Esophagus squamous epithelium (tissue), 4 donors: ENCODE data around the gene GVQW3.

Experiments used
- POLR2A ChIP-seq, 4 donors: fragments of 450-650 bp; IDR thresholded peaks; one replicate each; pipeline ENCODE4 v1.6.1; 2017; ENCODE audit warnings: antibody characterized with exemption in 4 of 4, mild to moderate bottlenecking in 4 of 4, moderate library complexity in 3 of 4
- TF ChIP-seq, protein P1 (sequence below), 6 experiments: fragments of 450-650 bp in 4 of 6; fragments of 200-600 bp in 2 of 6; sonication (generic) in 2 of 6; IDR thresholded peaks; one replicate each; pipeline ENCODE4 v1.5.1; 2016 to 2019; ENCODE audit warnings: antibody characterized with exemption in 6 of 6, mild to moderate bottlenecking in 4 of 6, moderate library complexity in 4 of 6

DNA sequence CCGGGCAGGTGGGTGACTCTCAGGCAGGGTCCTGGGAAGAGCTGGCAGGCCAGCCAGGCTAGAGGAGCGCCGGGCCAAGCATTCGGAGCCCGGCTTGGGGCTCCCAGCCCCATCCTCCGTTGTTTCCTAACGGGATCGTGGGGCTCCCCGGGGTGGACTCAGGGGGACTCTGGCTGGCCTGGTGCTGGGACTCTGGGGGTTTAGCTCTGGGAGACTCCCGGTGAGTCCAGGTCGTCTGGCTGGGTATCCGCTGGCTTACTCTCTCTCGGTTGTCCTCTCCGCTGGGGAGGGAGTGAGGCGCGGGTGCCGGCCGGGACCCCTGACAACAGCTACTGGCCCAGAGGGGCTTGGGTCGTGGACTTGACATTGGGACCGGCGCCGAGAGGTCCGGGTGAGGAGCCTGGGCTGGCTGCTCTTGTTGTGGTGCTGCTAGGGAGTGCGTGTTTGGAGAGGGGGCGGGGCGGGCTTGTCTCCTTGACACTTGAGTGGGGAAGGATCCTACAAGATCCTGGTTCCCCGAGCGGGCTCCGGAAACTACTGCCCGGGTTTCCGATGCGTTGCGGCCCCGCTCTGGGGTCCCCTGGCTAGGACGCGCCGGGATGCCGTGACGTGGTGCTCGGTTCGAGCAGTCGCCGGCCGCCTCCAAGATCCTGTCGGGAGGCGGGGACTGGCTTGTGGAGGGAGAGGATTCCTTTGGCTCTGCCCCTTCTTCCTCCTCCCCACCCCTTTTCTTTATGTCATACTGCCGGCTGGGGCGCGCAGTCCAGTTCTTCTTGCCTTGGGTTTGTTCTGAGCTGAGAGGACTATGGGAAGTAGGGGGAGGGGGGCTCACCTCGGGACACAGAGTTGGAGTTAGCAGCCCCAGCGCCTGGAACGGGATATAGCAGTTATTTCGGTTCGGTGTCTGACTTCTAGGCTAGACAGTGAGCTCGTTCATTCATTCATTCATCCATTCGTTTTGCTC lies 64.3 kb downstream of the GVQW3 start:
- TF ChIP-seq, protein P1, sequence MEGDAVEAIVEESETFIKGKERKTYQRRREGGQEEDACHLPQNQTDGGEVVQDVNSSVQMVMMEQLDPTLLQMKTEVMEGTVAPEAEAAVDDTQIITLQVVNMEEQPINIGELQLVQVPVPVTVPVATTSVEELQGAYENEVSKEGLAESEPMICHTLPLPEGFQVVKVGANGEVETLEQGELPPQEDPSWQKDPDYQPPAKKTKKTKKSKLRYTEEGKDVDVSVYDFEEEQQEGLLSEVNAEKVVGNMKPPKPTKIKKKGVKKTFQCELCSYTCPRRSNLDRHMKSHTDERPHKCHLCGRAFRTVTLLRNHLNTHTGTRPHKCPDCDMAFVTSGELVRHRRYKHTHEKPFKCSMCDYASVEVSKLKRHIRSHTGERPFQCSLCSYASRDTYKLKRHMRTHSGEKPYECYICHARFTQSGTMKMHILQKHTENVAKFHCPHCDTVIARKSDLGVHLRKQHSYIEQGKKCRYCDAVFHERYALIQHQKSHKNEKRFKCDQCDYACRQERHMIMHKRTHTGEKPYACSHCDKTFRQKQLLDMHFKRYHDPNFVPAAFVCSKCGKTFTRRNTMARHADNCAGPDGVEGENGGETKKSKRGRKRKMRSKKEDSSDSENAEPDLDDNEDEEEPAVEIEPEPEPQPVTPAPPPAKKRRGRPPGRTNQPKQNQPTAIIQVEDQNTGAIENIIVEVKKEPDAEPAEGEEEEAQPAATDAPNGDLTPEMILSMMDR (IDR thresholded peaks at IDR 0.05): no peak
- peak in 1 of 4 donors; percentile 56 for TF ChIP-seq POLR2A (IDR thresholded peaks at IDR 0.05)
